ENCODE measurements around the gene EXOC2.

Gene EXOC2

GRCh38 chr6:705047-705446, 12.1 kb upstream of the EXOC2 start:
- DNase-seq (ENCODE audit: low spot score) (no peak), ATAC-seq (ENCODE audit: low read depth) (no peak)
- Histone ChIP-seq H3K27ac (ENCODE audit: poor library complexity, severe bottlenecking) (no peak overlapping the region), H3K4me3 (ENCODE audit: severe bottlenecking) (no peak overlapping the region), H3K36me3 (ENCODE audit: low read depth) (no peaks in the 10 kb centered on the region), H3K27me3 (ENCODE audit: insufficient read depth, poor library complexity, severe bottlenecking) (no peaks in the 10 kb centered on the region), H3K4me1 (ENCODE audit: insufficient read depth, poor library complexity, severe bottlenecking) (peaks cover 39% of the 10 kb centered on the region), H3K9me3 (ENCODE audit: severe bottlenecking) (no peaks in the 10 kb centered on the region)
- TF ChIP-seq CTCF (IDR thresholded peaks at IDR 0.05; ENCODE audit: poor library complexity, severe bottlenecking): no peak

- H3K27ac ChIP-seq (ENCODE audit: poor library complexity, severe bottlenecking): peak overlapping the region; percentile 30
- no peak for DNase-seq (ENCODE audit: low spot score)
- H3K9me3 ChIP-seq (ENCODE audit: severe bottlenecking): no peaks in the 10 kb centered on the region
- H3K4me1 ChIP-seq (ENCODE audit: insufficient read depth, poor library complexity, severe bottlenecking): peaks cover 35% of the 10 kb centered on the region
- H3K36me3 ChIP-seq (ENCODE audit: low read depth): no peaks in the 10 kb centered on the region
- H3K27me3 ChIP-seq (ENCODE audit: insufficient read depth, poor library complexity, severe bottlenecking): no peaks in the 10 kb centered on the region
- no peak for TF ChIP-seq CTCF (IDR thresholded peaks at IDR 0.05; ENCODE audit: poor library complexity, severe bottlenecking)
- ATAC-seq (ENCODE audit: low read depth): no peak
- no peak overlapping the region for H3K4me3 ChIP-seq (ENCODE audit: severe bottlenecking)
Observed at GRCh38 chr6:704046-704445, 11.1 kb upstream of the EXOC2 start.

GRCh38 chr6:703552-703951, 10.6 kb upstream of the EXOC2 start:
- ATAC-seq (ENCODE audit: low read depth) (peak; percentile 80), DNase-seq (ENCODE audit: low spot score) (no peak)
- H3K4me1 ChIP-seq (ENCODE audit: insufficient read depth, poor library complexity, severe bottlenecking): peaks cover 35% of the 10 kb centered on the region
- H3K27me3 ChIP-seq (ENCODE audit: insufficient read depth, poor library complexity, severe bottlenecking): no peaks in the 10 kb centered on the region
- no peak overlapping the region for H3K4me3 ChIP-seq (ENCODE audit: severe bottlenecking)
- no peaks in the 10 kb centered on the region for H3K36me3 ChIP-seq (ENCODE audit: low read depth)
- H3K27ac ChIP-seq (ENCODE audit: poor library complexity, severe bottlenecking): peak overlapping the region; percentile 30
- no peaks in the 10 kb centered on the region for H3K9me3 ChIP-seq (ENCODE audit: severe bottlenecking)
- no peak for TF ChIP-seq CTCF (IDR thresholded peaks at IDR 0.05; ENCODE audit: poor library complexity, severe bottlenecking)

- Histone ChIP-seq H3K36me3 (ENCODE audit: low read depth) (no peaks in the 10 kb centered on the region), H3K4me1 (ENCODE audit: insufficient read depth, poor library complexity, severe bottlenecking) (peaks cover 35% of the 10 kb centered on the region), H3K27ac (ENCODE audit: poor library complexity, severe bottlenecking) (no peak overlapping the region), H3K4me3 (ENCODE audit: severe bottlenecking) (no peak overlapping the region), H3K9me3 (ENCODE audit: severe bottlenecking) (no peaks in the 10 kb centered on the region), H3K27me3 (ENCODE audit: insufficient read depth, poor library complexity, severe bottlenecking) (no peaks in the 10 kb centered on the region)
- DNase-seq (ENCODE audit: low spot score): no peak
- no peak for ATAC-seq (ENCODE audit: low read depth)
- TF ChIP-seq CTCF (IDR thresholded peaks at IDR 0.05; ENCODE audit: poor library complexity, severe bottlenecking): no peak
Observed at GRCh38 chr6:701700-702479, 9.0 kb upstream of the EXOC2 start.

- Histone ChIP-seq H3K4me3 (ENCODE audit: severe bottlenecking) (no peak overlapping the region), H3K4me1 (ENCODE audit: insufficient read depth, poor library complexity, severe bottlenecking) (peaks cover 30% of the 10 kb centered on the region), H3K27ac (ENCODE audit: poor library complexity, severe bottlenecking) (no peak overlapping the region), H3K27me3 (ENCODE audit: insufficient read depth, poor library complexity, severe bottlenecking) (no peaks in the 10 kb centered on the region), H3K36me3 (ENCODE audit: low read depth) (no peaks in the 10 kb centered on the region), H3K9me3 (ENCODE audit: severe bottlenecking) (no peaks in the 10 kb centered on the region)
- ATAC-seq (ENCODE audit: low read depth) (no peak), DNase-seq (ENCODE audit: low spot score) (no peak)
- no peak for TF ChIP-seq CTCF (IDR thresholded peaks at IDR 0.05; ENCODE audit: poor library complexity, severe bottlenecking)
Observed at GRCh38 chr6:701215-701614, 8.3 kb upstream of the EXOC2 start.

All from RWPE2 (cell line).